Measurements from ENCODE around the gene AFAP1.

Gene AFAP1

DNA sequence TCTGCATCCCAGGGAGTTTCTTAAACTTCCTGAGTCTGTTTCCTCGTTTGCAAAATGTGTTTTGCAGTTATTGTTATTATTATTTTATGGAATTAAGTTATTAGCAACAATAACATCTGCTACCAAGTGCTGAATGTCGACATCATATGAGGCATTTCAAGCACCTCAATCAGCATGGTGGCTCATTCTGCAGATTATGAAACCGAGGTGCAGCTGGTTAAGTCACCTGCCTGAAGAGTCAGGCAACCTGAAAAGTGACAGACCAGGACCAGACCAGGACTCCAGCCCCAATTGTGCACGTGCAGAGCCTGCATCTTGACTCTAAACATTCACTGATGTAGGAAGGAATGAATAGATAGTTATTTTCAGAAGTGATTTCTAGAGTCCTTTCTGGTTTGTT is 99.8 kb downstream of the AFAP1 start:
- no peak for DNase-seq

DNA sequence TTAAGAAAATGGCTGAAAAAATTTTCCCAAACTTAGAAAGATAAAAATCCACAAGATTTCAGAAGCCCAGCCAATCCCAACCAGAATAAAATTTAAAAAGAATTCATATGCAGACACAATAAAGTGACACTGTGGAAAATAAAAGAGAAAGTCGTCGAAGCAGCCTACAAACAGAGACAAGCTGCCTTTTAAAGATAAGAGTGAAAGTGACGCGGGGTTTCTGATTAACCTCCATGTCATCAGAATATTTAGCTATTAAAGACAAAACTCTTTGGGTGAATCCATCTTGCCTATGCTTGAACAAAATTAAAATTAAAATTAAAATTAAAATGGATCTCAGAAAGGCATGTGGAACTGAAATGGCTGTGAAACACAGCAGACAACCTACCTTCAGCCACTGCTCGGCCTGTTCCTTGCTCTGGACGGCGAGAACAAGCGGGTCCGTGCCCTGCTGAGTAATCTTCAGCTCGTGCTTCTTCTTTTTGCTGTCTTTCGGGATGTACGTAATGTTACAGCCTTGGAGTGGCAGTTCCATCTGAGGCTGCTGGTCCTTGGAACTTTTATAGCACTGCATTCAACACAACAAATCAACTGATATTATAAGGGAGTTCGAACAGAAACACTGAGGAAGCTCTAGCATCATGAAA is 101.4 kb downstream of the AFAP1 start:
- peak; percentile 12 for DNase-seq

DNA sequence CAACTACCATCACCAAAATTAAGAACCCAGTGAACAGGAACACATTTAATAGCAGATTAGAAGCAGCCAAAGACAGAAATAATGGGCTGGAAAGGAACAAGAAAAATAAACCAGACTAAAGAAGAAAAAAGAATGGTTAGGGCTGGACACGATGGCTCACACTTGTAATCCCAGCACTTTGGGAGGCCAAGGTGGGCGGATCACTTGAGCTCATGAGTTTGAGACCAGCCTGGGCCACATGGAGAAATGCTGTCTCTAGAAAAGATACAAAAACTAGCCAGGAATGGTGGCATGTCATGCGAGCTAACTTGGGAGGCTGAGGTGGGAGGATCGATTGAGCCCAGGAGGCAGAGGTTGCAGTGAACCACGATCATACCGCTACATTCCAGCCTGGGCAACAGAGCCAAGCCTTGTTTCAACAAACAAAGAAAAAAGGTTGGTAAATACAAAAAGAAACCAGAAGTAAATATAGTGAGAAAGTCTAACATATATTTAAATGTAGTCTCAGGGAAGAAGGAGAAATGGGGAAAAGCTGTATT is 102.0 kb downstream of the AFAP1 start:
- no peak for DNase-seq

DNA sequence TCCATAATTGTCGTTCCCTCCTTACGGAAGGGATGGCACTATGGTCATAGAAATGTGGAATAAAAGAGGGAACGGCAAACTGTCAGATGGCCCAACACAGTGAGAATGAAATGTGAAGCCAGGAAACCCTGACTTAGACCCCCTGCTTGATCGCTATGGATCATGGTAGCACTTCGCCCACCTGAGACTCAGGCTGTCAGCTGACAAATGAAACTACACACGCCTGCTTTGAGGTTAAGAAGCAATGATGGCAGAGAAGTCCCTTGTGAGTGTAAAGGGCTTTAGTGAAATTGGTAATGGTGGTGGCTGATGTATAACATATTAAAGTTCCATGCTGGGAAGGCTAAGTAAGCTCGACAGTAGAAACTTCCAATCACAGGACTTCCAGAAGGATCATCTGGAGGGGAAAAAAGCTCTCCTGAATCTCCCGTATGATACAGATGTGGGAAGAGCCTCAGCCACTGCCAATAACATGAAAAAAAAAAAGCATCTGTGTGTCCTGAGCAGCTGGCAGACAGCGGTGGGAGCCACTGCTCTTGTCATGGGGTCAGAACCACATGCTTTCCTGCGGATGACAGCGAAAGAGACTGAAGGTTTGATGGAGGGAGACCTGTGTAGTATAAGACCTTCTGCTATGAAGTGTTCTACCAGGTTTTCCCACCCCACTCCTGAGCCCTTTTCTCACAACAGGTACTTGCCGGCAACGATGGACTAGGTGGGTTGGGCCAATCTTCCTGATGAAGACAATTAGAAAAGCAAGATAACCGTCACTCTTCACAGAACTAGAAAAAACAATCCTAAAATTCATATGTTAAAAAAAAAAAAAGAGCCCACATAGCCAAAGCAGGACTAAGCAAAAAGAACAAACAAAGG is 107.6 kb downstream of the AFAP1 start:
- peak; percentile 25 for DNase-seq

DNA sequence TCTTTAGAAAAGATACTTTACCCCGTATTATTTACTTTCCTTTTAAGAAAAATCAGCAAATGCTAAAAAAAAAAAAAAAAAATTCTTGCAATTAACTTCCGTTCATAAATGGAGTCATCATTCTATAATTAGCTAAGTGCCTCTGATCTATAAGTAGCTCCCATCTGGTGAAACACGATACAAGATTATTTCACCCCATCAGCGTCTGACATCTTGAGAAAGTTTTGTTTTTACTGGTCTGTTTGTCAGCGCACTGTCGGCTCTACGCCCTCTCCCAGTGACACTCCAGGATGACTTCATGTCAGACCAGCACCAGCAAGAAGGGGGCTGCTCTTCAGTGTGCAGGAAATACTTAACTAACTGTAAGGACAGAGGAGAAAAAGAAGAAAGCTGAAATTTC is 108.3 kb downstream of the AFAP1 start:
- DNase-seq, result peak; percentile 40

DNA sequence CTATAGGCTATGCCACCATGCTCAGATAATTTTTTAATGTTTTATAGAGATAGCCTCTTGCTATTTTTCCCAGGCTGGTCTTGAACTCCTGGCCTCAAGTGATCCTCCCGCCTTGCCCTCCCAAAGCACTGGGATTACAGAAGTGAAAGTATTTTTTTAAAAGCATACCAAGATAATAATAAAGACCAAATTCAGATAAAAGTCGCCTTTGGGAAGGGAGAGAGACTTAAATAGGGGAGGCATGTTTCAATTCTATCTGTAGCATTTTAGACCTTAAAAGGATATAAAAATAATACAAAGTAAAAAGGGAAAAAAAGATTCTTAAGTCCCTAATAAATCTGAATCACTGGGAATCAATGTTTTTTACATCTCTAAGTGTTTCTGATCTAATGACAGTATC is 108.9 kb downstream of the AFAP1 start:
- no peak for DNase-seq

DNA sequence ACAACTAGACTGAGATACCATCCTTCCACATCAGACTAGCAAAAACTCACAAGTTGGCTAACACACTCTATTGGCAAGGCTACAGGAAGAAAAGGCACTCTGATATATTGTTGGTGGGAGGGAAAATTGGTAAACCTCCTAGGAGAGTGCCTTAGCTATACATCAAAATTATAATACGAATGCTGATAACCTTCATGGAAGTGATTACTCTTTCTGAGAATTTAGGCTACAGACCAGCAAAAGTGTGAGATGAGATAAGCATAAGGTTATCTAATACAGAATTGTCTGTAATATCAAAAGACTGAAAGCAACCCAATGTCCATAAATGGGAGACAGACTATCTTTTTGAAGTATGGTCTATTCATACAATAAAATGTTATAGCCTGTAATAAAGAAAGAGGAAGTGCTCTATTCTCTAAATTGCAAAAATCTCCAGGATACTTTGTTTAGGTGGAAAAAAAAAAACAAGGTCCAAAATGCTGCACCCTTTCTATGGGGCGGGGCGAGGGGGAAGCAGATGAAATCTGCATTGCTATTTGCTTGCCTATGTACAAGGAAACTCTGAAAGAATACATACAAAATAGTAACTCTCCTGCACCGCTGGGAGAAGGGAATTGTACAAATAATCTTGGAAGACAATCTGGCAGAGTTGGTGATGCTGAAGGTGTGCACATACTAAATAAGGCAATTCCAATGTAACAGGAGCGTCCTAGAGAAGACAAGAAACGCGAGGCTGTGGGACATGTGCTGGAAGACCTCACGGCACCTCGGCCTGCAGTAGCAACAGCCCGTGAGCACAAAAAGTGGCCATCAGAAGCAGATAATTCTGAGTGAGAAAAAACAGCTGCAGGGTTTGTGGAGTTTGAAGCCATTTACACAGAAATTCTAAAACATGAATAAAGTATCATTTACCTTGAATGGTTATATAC is 109.7 kb downstream of the AFAP1 start:
- DNase-seq, result peak; percentile 37

DNA sequence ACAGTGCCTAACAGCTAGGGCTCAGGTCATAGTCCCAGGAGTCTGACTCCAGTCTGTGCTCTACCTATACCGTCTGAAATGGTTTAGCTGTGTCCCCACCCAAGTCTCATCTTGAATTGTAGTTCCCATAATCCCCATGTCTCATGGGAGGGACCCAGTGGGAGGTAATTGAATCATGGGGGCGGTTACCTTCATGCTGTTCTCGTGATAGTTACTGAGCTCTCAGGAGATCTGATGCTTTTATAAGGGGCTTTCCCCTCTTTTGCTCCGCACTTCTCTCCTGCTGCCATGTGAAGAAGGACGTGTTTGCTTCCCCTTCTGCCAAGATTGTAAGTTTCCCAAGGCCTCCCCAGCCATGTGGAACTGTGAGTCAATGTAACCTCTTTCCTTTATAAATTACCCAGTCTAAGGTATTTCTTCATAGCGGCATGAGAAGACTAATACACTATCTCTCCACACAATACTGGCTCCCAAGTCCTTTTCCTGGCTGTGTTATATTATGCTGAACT is 110.8 kb downstream of the AFAP1 start:
- DNase-seq, result no peak

DNA sequence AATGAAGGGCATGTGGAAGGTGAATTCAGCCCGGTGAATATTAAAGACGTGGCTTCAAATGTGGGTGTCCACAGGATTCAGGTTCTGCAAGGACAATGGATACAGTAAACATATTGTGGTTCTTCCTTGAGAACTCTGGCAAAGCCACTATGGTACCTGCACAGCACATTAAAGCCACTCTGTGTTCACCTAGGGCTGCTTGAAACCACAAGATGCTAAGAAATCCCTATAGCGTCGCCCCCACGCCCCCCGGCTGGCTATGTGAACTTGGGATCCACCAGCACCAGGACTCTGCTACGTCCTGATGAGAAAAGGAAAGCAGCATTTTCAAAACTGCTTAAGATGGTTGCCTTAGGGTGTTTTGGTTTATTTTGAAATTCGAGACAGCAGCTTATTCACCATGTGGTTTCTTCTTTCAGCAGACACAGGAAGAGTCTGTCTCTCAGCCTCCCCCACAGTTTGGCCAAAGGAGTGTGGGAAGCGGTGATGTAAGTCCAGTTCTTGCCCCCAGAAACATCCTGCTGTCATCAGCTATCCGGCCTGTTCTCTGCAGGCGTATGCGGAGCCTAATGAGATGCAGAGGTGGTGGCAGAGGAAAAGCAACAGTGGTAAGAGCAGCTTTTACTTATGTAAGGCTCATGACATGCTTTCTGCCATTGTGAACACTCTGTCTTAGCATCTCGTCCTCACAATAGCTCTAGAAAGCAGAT is 111.5 kb downstream of the AFAP1 start:
- peak; percentile 84 for DNase-seq

DNA sequence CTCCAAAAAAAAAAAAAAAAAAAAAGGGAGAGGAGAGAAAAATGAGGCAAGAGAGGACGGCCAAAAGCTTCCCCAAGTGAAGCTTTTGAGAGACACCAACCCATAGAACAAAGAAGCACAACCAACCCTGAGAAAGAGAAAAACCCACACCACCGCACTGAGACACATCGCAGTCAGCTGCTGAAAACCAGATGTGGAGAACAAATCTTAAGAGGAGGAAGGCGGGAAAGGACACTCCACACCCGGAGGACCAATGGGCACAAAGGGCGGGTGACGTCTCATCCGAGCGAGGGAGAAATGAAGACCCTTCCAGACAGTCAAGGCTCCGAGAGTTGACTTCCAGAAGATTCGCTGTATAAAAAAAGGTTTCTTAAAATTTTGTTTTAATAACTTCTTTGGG is 112.1 kb downstream of the AFAP1 start:
- peak; percentile 35 for DNase-seq

DNA sequence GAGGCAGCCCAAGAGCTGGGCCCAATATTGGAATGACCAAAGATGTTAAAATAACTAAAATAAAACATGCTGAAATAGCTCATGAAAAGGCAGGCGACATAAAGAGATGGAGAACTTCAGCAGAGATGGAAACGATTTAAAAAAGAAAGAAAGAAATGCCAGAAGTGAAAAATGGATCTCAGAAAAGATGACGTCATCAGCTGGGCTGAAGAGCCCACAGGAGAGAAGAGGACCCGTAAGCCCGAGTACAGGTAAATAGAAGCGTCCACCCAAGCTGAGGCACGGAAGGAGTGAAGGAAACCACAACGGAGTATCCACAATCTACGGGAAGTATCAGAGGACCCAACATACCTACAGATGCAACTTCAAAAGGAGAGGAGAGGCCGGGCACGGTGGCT is 112.8 kb downstream of the AFAP1 start:
- no peak for DNase-seq

DNA sequence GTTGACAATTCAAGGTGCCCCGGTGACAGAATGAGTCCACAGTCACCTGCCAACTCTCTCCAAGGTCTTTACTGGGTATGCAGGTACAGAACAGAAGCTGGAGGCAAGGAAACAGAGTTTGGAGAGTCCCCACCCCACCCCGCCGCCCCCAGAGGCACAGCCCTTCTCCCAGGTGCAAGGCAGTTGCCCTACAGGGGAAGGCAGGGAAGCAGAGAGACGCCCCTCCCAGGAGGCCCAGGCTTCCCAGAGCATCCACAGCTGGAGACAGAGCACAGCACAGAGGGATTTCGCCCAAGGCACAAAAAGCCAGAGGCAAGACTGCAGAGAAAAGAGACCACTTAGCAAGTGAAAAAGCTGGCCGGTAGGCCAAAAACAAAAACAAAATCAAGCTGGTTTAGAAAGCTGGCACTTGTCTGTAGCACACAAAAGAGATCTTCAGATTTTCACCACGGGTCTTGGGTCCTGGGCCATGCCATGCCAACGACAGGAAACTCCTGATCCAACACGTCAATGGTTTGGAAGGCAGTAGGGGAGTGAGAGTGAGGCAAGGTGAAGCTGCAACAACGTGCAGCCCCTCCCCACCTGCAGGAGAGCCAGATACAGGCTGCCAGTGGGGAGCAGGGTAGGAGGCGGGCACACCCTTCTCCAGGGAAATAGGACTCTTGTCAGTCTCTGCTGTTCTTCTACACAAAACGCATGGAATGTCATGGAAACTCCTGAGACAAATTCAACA is 113.3 kb downstream of the AFAP1 start:
- DNase-seq, result no peak

DNA sequence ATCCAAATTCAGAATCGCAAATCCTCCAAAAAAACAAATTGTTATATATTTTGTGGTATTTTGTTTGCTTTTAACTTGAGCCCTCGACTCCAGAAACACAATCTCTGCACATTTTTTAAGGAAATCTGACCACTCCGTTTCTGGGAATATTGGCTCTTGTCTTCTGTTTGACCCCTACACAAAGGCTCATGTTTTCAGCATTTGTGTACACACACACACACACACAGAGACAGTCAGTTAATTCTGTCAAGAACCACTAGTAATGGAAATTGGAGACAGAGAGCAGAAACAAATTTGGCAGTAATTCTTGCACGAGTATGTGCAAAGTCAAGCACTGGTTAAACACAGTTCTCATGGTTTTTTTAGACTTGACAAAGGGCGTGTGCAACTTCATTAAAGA is 115.4 kb downstream of the AFAP1 start:
- peak; percentile 34 for DNase-seq

DNA sequence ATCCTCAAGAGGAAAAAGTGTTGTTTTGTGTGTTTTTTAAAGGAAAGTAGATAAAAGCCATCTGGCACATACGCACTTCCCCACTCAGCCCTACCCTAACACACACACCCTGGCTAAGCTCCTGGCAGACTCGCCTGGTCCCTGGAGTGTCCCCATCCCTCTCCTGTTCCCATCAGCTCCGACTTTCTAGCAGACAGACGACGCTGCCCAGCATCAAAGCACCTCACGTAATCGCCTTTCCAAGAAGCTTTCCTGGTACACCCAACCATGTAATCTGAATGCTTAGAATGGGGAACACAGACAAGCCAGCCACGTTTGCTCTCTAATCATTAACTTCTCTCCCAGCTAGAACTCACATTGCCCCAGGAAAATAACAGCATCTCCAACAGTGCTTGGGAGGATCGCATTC is 116.2 kb downstream of the AFAP1 start:
- DNase-seq, result peak; percentile 65

DNA sequence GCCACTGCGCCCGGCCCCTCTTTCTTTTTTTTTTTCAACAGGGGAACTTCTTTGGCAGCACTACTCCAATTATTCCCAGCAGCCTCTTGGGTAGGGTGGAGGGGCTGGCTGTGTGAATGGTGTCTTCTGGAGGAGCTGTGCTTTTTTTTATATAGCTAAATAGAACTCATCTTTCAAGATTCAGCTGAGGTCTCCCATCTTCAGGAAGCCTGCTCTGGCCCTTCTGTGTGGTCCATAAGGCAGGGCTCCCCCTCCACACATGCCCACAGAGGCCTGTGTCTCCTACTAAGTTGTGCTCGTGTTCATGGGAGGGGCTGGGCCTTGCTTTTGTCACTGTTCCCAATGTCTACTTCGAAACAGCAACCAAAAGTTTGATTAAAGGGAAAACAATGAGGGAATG is 116.8 kb downstream of the AFAP1 start:
- DNase-seq, result peak; percentile 54

DNA sequence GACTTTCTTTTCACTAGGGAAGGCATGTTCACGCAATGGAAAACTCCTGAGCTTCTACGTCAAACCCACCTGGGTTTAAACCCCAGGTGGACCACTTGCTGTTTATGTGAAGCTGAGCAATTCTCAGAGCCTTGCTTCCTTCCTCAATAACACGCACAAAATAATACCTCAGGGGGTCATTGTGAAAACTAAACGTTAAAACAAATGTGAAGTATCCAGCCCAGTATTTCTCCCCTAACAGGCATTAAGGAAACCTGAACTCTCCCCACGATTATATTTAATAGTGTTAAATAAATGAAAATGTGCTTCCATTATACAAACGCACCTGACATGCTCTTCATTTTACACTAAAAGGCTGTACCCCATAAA is 117.5 kb downstream of the AFAP1 start:
- peak; percentile 38 for DNase-seq

DNA sequence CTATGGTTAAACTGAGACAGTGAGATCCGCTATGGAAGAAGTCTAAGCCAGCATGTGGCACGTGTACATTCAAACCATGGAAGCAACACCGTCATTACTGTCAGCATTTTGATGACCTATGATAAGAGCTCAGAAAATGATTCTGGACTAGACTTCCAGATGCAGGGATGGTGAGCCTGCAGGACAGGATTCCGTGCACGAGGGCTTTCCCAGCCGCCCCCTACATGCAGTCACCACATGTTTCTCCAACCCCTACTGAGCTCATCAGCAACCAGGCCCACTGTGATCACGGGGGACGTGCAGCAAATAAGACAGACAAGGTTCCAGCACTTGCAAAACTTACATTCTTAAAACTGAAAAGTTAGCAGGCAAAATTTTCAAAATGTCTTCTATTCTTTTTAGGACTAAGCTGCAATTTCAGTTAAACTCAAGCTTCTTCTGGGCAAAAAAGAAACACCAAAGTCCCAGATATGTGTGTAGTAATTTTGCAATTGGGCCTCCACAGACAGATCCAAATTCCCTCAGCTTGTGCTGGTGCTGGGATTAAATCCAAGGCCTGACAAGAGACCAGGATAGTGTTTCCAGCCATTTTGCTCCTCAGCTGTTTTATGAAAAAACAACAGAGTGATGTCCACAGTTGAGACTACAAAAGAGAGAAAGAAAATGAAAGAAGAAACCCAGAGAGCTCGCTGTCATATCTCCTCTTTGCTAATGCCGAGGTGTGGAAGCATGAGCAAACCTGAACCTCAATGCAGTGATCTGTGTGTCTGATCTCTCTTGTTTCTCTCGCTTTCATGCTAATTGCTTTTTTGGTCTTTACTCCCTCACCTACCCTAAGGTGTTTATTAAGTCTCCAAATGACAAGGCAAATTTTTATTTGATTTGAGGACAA is 118.2 kb downstream of the AFAP1 start:
- DNase-seq, result peak; percentile 42

DNA sequence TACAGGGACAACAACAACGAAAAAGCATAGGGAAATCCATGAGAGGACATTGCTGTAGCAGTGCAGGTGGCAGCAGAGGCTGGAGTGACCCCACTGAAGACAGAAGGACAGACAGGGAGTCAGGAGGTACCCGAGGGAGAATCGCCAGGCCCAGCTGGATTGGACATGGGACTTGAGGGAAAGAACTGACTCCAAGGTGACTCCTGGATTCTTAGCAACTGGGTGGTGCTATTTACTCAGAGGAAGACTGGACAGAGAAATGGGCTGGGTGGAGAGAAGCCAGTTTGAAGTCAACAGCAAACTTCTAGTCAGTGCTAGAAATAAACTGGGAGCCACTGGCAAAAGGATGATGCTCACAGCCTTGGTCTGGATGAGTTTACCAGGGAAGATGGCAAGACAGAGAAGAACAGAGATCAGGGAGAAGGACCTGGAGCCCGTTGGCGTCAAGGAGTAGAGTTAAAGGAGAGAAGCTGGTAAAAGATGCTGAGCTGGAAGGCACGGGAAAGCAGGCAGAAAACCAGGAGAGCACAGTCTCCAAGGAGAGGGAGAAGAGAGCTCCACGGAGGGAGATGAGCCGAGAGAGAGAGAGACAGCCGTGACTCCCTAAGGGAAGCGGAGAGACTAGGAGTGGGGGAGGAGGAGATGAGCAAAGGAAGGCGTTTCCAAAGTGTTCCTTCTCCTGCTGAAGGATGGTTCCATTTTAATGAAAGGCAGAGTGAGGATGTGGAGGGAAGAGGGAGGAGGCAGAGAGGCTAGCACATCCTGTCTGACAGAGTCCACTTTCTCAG is 119.4 kb downstream of the AFAP1 start:
- DNase-seq, result peak; percentile 33

DNA sequence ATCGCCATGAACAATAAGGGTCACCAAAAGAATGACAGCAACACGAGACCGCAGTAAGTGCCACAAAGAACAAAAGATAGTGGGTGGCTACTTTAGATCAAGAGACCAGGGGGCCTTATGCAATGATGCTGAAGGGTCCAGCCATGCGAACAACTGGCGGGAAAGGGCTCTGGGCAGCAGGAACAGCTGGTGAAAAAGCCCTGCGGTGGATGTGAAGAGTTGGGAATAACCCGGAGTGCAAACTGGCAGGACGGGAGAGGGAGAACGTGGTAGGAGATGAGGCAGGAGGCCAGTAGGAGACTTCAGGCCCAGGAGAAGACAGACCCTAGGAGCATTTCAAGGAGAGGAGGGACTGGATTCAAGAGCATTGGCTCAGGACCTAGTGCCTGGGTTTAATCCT is 120.2 kb downstream of the AFAP1 start:
- DNase-seq, result peak; percentile 30
